Mesenchymal stem cell (in vitro differentiated cells and primary cell): Measurements from ENCODE around the gene STARD10.

Source experiments
- DNase-seq: peaks from one replicate; pipeline ENCODE4 v3.0.0-alpha.2; 2013
- H2AFZ ChIP-seq: one replicate; pipeline ENCODE4 v1.6.1; 2013; ENCODE audit warnings: low read depth, mild to moderate bottlenecking, control low read depth, inconsistent platforms, low read length, moderate library complexity
- H2AK5ac ChIP-seq: 2 replicates; pipeline ENCODE4 v1.6.1; 2013; ENCODE audit warnings: low read length, moderate library complexity, mild to moderate bottlenecking, inconsistent platforms; ENCODE audit not compliant: severe bottlenecking
- H2BK120ac ChIP-seq: one replicate; pipeline ENCODE4 v1.6.1; 2013; ENCODE audit warnings: low read depth, mild to moderate bottlenecking, inconsistent platforms, low read length, moderate library complexity
- H2BK12ac ChIP-seq, 2 experiments: one replicate each; pipeline ENCODE4 v1.6.1; 2013; ENCODE audit warnings: inconsistent platforms in 2 of 2, low read length in 2 of 2, mild to moderate bottlenecking in 2 of 2, moderate library complexity in 2 of 2, control low read depth in 1 of 2
- H2BK15ac ChIP-seq: one replicate; pipeline ENCODE4 v1.6.1; 2013; ENCODE audit warnings: mild to moderate bottlenecking, low read depth, inconsistent platforms; ENCODE audit not compliant: poor library complexity, severe bottlenecking
- H2BK5ac ChIP-seq: 2 replicates; pipeline ENCODE4 v1.6.1; 2013; ENCODE audit warnings: low read depth, mild to moderate bottlenecking, low read length, control low read depth, inconsistent platforms; ENCODE audit not compliant: poor library complexity, severe bottlenecking
- H3K14ac ChIP-seq, 2 experiments: one replicate each; pipeline ENCODE4 v1.6.1; 2013; ENCODE audit warnings: inconsistent platforms in 2 of 2, low read length in 2 of 2, control low read depth in 1 of 2, mild to moderate bottlenecking in 1 of 2, moderate library complexity in 1 of 2
- H3K18ac ChIP-seq, 2 experiments: one replicate each; pipeline ENCODE4 v1.6.1; 2013; ENCODE audit warnings: inconsistent platforms in 2 of 2, low read length in 2 of 2, control low read depth in 1 of 2, low read depth in 1 of 2, mild to moderate bottlenecking in 1 of 2
- H3K23ac ChIP-seq, 2 experiments: one replicate each; pipeline ENCODE4 v1.6.1; 2013; ENCODE audit warnings: inconsistent platforms in 2 of 2, low read length in 2 of 2, mild to moderate bottlenecking in 2 of 2, moderate library complexity in 2 of 2, control low read depth in 1 of 2
- H3K27ac ChIP-seq: 2 replicates; pipeline ENCODE4 v1.5.1; 2013; ENCODE audit warnings: mild to moderate bottlenecking, moderate library complexity, low read length, control low read depth, inconsistent platforms; ENCODE audit not compliant: poor library complexity, severe bottlenecking
- H3K27me3 ChIP-seq, 2 experiments: 2 replicates each; pipeline versions ENCODE4 v1.6.1 to v1.7.0; 2013; ENCODE audit warnings: low read length in 2 of 2, mild to moderate bottlenecking in 2 of 2, moderate library complexity in 2 of 2, control low read depth in 1 of 2, inconsistent platforms in 1 of 2; ENCODE audit not compliant: control insufficient read depth in 1 of 2, insufficient read depth in 1 of 2
- H3K36me3 ChIP-seq, 2 experiments: 2 replicates each; pipeline versions ENCODE4 v1.6.1 to v1.7.0; 2013; ENCODE audit warnings: low read length in 2 of 2, control low read depth in 1 of 2, inconsistent platforms in 1 of 2, low read depth in 1 of 2, mild to moderate bottlenecking in 1 of 2; ENCODE audit not compliant: insufficient read depth in 2 of 2, control insufficient read depth in 1 of 2
- H3K4ac ChIP-seq, 2 experiments: one replicate each; pipeline ENCODE4 v1.6.1; 2013; ENCODE audit warnings: inconsistent platforms in 2 of 2, low read length in 2 of 2, mild to moderate bottlenecking in 2 of 2, moderate library complexity in 2 of 2, control low read depth in 1 of 2, low read depth in 1 of 2
- H3K4me1 ChIP-seq: 2 replicates; pipeline ENCODE4 v1.6.1; 2013; ENCODE audit warnings: low read depth, low read length, control low read depth; ENCODE audit not compliant: control insufficient read depth, insufficient read depth
- H3K4me2 ChIP-seq: 2 replicates; pipeline ENCODE4 v1.6.1; 2013; ENCODE audit warnings: low read length, mild to moderate bottlenecking, inconsistent platforms; ENCODE audit not compliant: poor library complexity, severe bottlenecking
- H3K4me3 ChIP-seq, 2 experiments: 2 replicates each; pipeline versions ENCODE4 v1.5.1 to v1.7.0; 2013; ENCODE audit warnings: low read length in 2 of 2, mild to moderate bottlenecking in 2 of 2, control low read depth in 1 of 2, low read depth in 1 of 2; ENCODE audit not compliant: insufficient read depth in 1 of 2
- H3K79me1 ChIP-seq: replicated peaks from 2 replicates; pipeline ENCODE4 v1.6.1; 2013; ENCODE audit warnings: mild to moderate bottlenecking, control low read depth, low read length, inconsistent platforms; ENCODE audit not compliant: poor library complexity, severe bottlenecking
- H3K9ac ChIP-seq: 2 replicates; pipeline ENCODE4 v1.7.0; 2013; ENCODE audit warnings: mild to moderate bottlenecking, low read length, moderate library complexity
- H3K9me3 ChIP-seq: 2 replicates; pipeline ENCODE4 v1.7.0; 2013; ENCODE audit warnings: mild to moderate bottlenecking, low read length; ENCODE audit not compliant: control insufficient read depth
- H4K8ac ChIP-seq: one replicate; pipeline ENCODE4 v1.6.1; 2013; ENCODE audit warnings: inconsistent platforms, mild to moderate bottlenecking, low read length, moderate library complexity
- H4K91ac ChIP-seq: one replicate; pipeline ENCODE4 v1.6.1; 2013; ENCODE audit warnings: mild to moderate bottlenecking, low read length, inconsistent platforms
- WGBS: methylation state at CpG from one replicate; pipeline ENCODE4 v1.1.7; 2013; ENCODE audit warnings: mixed read lengths; 5-methylcytosine and 5-hydroxymethylcytosine counted together

The STARD10 gene

DNA sequence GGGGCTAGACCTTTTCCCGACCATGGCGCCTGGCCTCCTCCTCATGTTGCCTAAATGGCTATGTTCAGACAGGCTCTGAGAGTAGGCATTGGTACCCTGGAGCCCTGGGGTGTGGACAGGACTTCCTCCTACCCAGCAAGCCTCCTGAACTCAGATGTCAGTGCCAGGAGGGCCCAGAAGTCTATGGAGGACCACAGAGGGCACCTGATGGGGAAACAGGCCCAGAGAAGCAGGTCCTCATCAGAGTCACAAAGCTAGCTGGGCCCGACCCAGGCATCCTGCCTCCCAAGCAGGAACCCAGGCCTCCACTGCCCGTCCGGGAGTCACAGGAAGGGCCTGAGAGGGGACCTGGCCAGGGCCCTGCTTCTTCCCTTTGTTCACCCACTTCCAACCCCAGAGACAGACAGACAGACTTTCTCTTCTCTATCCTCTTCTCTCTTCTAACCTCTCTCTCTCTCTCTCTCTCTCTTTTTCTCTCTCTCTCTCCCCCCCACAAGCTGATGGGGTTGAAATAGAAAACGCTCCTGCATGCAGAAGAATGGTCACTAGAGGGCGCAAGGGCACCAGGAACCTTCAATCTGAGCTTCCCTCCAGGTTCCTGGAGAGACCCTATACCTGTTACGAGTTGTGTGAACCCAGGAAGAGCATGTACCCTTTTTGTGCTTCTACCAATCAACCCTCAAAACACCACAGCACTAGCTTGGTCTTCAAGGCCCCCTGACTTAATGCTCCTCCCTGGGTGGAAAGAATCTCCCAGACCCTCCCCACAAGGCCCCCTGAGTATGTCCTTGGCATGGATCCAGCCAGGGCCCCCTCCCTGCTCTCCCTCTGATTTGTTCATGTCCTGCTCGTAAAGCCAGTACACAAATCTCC is 68.8 kb downstream of the STARD10 start:
- Histone ChIP-seq H3K18ac (no peak overlapping the region), H3K23ac (no peak overlapping the region), H3K9me3 (no peaks in the 10 kb centered on the region), H3K14ac (no peak overlapping the region), H3K4me1 (peaks cover 33% of the 10 kb centered on the region), H3K79me1 (peaks cover 18% of the 10 kb centered on the region), H3K36me3 (peaks cover 10 to 16% of the 10 kb centered on the region in 2 experiments), H3K27ac (no peak overlapping the region), H3K4me2 (no peak overlapping the region), H3K4me3 (no peak overlapping the region), H2BK15ac (peak overlapping the region; percentile 8), H3K4ac (no peak overlapping the region), H2BK120ac (no peak overlapping the region), H2BK12ac (peak overlapping the region in 1 of 2 experiments; percentile 29), H2AFZ (no peak overlapping the region), H4K8ac (no peak overlapping the region), H2AK5ac (peak overlapping the region; percentile 71), H4K91ac (no peak overlapping the region), H3K27me3 (no peaks in the 10 kb centered on the region), H3K9ac (peak overlapping the region; percentile 20), H2BK5ac (no peak overlapping the region)
- WGBS = 53% methylated on average over 9 of the region's 9 CpGs
- peak; percentile 87 for DNase-seq

DNA sequence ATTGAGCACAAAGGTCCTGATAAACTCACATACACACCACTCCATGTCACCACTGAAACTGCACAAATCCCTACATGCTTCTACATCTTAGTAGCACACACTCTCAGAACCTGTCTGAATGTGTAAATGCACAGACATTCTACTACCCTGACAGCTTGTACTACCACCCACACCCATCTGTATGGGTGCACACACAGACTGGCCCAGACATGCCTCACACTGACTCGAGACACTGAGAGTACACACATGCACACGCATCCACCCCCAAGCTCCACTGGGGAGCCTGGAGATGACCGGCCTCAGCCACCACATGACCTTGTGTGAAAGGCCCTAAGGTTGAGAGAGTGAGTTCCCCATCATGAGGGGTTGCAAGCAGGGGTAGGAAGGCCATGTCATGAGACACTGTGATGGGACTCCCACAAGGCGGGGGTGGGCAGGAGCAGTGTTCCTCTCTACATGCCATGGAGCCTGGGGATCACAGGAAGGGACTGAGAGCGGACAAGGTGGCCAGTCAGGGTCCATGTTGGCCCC is 69.8 kb downstream of the STARD10 start:
- Histone ChIP-seq H2AFZ (no peak overlapping the region), H3K4me2 (no peak overlapping the region), H4K91ac (no peak overlapping the region), H3K4ac (no peak overlapping the region), H4K8ac (no peak overlapping the region), H3K14ac (no peak overlapping the region), H3K27ac (no peak overlapping the region), H3K36me3 (peaks cover 10 to 16% of the 10 kb centered on the region in 2 experiments), H2BK5ac (no peak overlapping the region), H3K4me1 (peaks cover 42% of the 10 kb centered on the region), H2BK15ac (no peak overlapping the region), H2AK5ac (peak overlapping the region; percentile 10), H2BK12ac (peak overlapping the region in 1 of 2 experiments; percentile 24), H3K23ac (no peak overlapping the region), H3K27me3 (no peaks in the 10 kb centered on the region), H3K18ac (no peak overlapping the region), H3K79me1 (peaks cover 21% of the 10 kb centered on the region), H3K9ac (peak overlapping the region; percentile 20), H3K9me3 (no peaks in the 10 kb centered on the region), H3K4me3 (no peak overlapping the region), H2BK120ac (no peak overlapping the region)
- 94% methylated on average over 5 of the region's 5 CpGs for WGBS
- DNase-seq = no peak

DNA sequence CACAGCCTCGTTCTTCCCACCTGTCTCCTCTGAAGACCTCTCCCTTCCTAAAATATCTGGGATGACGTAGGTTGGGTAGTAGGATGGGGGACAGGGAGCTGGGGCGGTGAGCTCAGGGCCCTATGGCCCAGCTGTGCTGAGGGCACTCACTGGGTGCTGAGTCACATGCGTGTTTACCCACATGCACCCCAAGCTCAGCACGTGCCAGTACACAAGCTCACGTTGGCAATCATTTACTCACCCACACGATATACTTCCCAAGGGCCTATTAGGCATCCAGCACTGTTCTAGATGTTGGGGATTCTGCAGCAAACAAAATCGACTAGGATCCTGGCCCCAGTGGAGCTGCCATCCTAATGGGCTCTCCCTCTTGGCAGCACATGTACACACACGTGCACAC is 70.3 kb downstream of the STARD10 start:
- Histone ChIP-seq H2BK5ac (no peak overlapping the region), H3K4me1 (peaks cover 47% of the 10 kb centered on the region), H3K23ac (no peak overlapping the region), H4K8ac (no peak overlapping the region), H2AFZ (no peak overlapping the region), H3K79me1 (peaks cover 25% of the 10 kb centered on the region), H3K9ac (peak overlapping the region; percentile 20), H4K91ac (no peak overlapping the region), H2AK5ac (no peak overlapping the region), H2BK15ac (no peak overlapping the region), H3K36me3 (peaks cover 15 to 19% of the 10 kb centered on the region in 2 experiments), H3K4me3 (no peak overlapping the region), H3K27me3 (no peaks in the 10 kb centered on the region), H3K4me2 (no peak overlapping the region), H3K27ac (no peak overlapping the region), H2BK12ac (no peak overlapping the region), H2BK120ac (no peak overlapping the region), H3K18ac (no peak overlapping the region), H3K4ac (no peak overlapping the region), H3K14ac (no peak overlapping the region), H3K9me3 (no peaks in the 10 kb centered on the region)
- 94% methylated on average over 8 of the region's 9 CpGs for WGBS
- DNase-seq = no peak

GRCh38 chr11:72722050-72722748 is 71.6 kb downstream of the STARD10 start:
- Histone ChIP-seq H2BK12ac (peak overlapping the region; percentile 46 to 56), H3K4me2 (peak overlapping the region; percentile 85), H3K79me1 (peaks cover 35% of the 10 kb centered on the region), H3K27ac (peak overlapping the region; percentile 89), H3K9me3 (no peaks in the 10 kb centered on the region), H4K8ac (peak overlapping the region; percentile 96), H3K4ac (peak overlapping the region; percentile 68 to 77), H4K91ac (peak overlapping the region; percentile 94), H3K9ac (peak overlapping the region; percentile 82), H2BK5ac (peak overlapping the region; percentile 73), H3K4me1 (peaks cover 58% of the 10 kb centered on the region), H3K18ac (peak overlapping the region; percentile 79 to 94), H2BK120ac (no peak overlapping the region), H2AFZ (peak overlapping the region; percentile 80), H3K36me3 (peaks cover 24 to 30% of the 10 kb centered on the region in 2 experiments), H3K4me3 (peak overlapping the region; percentile 55 to 82), H2BK15ac (no peak overlapping the region), H2AK5ac (peak overlapping the region; percentile 50), H3K14ac (peak overlapping the region in 1 of 2 experiments; percentile 73), H3K23ac (no peak overlapping the region), H3K27me3 (no peaks in the 10 kb centered on the region)
- 20% methylated on average over 9 of the region's 10 CpGs for WGBS
- peak; percentile 93 for DNase-seq
